Stimulated activated CD4-positive, alpha-beta T cell treated with anti-CD3 and anti-CD28 coated beads, TNF-alpha, amount 100 ng/mL, for 24 hours (primary cell): ENCODE results near the gene ZNF205.
A peak's percentile ranks its signal among the peaks of the same experiment; 100 is the strongest.
"Not testable (repeated sequence)": the region's sequence is repeated elsewhere in the genome, so short reads cannot be mapped to it uniquely, and the experiment has no call there.

Experiments used
- DNase-seq, 3 experiments: peaks; one replicate each; pipeline ENCODE4 v3.0.0-alpha.2; 2020; ENCODE audit warnings: low read depth in 3 of 3

The ZNF205 gene

DNA sequence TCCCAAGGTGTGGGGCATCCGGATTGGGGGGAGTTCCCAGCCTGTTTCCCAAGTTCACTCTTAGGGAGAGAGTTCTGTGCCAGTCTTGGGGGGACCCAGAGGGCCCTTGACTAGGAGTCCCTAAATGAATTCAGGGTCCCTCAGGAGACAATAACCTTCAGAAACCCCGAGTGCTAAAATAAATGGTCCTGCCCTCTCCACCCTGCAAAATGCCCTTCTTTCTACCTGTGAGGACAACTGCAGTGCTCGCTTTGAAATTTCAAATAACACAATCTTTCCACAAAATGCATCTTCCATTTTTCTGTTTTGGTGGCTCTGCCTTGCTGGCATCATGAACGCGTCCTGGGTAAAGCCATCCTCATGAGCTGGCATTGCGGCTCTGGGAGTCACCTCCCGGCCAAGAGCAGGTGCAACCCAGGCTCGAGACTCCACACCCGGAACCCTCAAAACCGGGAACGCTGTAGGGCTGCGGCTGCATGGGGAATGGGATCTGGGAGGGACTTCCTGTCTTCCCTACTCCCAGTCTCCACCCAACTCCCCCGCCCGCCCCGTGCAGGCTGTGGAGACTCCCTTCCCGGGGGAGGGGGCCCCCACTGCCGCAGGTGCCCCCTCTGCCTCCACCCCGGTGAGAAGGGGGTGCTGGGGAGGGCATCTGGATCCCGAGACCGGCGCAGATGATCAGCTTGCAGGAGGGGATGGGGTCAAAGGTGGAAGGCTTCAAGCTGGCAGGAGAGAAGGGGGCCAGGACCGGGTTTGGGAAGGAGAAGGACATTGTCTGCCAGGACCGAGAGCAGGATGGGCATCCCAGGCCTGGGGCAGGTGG, at the start of gene ZNF205:
Gene ZNF205 (plus strand): TSS at position 529 of the 823 bp plus-strand sequence. CDS start 845 bp downstream, outside the sequence.
- no peak for DNase-seq

DNA sequence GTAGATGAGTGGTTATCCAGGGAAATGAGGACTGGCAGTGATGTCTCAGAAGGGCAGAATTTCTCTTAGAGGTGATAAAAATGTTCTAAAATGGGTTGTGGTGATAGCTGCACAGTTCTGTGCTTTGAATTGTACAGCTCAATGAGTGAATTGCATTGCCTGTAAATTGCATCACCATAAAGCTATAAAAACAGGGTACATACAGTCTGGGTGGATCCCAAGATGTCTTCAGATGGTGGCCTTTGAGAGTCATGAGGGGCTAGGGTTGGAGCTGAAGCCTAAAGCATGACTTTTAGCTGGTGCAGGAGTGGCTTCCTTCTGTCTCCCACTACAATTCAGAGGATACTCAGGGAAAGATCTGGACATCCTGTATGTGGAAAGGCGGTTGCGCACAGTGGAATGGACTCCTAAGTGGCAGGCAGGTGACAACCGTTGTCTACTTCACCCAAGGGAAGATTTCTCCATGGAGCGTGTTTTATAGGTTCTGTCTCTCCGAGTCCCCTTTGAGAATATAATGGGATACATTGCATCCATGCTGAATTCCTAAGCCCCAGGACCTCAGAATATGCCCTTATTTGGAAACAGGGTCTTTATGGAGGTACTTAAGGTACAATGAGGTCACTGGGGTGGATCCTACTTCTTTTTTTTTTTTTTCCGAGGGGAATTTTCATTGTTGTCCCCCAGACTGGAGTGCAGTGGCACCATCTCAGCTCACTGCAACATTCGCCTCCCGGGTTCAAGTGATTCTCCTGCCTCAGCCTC, 48.6 kb upstream of the ZNF205 start:
- DNase-seq, result no peak

DNA sequence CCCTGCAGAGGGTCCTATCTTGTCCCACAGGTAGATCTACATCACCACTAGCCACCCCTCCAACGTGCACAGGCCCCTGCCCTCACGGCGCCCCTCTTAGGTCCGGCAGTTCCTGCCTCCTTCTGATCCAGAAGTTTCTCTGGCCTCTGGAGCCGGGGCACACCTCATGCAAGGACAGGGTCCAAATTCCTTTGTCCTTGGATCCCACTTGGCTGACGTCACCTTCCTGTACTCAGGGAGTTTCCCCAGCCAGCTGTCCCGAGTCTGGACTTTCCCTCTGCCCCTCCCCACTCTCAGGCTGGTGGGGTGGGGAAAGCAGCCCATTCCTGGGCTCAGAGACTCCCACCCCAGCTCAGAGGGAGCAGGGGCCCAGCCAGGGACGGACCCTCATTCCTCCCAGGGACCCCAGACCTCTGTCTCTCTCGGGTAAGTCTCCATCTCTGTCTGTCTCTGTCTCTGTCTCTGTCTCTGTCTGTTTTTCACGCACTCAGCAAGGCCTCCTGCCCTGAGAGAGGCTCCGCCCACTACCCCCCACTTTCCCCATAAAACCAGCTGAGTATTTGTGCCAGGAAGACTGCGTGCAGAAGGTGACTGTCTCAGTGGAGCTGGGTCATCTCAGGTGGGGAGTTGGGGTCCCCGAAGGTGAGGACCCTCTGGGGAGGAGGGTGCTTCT, 47.2 kb upstream of the ZNF205 start, which contains the start of gene IL32:
Gene IL32 (plus strand): TSS at position 572 of the 673 bp plus-strand sequence. CDS start 172 bp downstream, outside the sequence.
- peak in 2 of 3 experiments; percentile 61 to 78 for DNase-seq

DNA sequence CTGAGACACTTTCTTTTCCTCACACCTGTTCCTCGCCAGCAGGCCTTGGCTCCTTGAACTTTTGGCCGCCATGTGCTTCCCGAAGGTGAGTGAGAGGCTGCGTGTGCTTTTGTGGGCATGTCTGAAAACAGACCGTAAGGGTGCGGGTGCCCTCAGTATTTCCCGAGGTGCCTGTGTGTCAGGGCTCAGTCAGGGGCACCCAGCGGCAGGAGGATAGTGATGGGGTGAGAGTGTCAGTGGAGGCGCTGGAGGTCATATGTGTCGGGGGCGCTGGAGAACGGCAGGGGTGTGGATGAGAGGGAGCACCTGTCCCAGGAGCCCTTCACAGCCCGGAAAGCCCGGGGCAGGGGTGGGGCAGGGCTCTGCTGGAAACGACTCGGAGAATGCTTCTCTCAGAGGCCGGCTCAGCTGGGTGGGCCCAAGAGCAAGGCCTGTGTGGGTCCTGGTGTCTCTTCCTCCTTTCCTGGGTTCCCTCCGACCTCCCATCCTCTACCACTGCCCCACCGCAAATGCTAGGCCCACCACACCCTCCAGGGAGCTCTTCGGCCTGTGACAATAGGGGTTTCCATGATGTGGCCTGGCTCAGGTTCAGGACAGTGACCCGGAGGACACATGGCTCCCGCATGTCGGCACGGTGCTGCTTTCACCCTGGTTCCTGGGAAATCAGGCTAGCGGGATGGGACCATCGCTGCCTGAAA, 46.5 kb upstream of the ZNF205 start:
- no peak for DNase-seq

DNA sequence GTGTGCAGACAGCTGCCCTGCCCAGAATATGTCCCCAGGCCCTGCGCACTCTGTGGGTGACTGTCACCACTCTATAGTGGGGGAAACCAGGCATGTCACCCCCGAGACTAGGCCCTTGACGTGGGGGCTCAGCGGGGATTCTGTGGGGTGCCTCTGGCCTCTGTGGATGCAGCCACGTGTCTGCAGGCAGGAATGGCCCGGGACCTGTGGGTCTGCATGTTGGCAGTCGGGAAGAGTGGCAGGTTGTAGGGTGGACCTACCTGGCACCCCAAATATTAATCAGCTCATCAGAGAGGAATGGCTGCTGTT, 46.0 kb upstream of the ZNF205 start:
- no peak for DNase-seq

DNA sequence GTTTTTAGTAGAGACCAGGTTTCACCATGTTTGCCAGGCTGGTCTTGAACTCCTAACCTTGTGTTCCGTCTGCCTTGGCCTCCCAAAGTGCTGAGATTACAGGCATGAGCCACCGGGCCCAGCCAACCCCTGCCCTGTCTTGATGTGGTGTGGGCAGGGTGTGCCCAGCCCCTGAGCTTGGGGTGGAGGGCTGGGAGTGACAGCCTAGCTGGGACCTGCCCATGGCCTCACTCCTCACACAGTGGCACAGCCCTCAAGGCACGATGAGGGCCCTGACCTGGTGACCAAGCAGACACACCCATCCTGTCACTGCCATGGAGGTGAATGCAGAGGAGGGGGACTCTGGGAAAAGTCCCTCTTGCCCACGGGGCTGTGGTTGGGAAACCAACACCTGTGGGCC, 43.9 kb upstream of the ZNF205 start:
- DNase-seq, result no peak

DNA sequence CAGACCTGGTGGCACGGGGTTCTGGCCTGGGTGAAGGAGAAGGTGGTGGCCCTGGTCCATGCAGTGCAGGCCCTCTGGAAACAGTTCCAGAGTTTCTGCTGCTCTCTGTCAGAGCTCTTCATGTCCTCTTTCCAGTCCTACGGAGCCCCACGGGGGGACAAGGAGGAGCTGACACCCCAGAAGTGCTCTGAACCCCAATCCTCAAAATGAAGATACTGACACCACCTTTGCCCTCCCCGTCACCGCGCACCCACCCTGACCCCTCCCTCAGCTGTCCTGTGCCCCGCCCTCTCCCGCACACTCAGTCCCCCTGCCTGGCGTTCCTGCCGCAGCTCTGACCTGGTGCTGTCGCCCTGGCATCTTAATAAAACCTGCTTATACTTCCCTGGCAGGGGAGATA, 43.2 kb upstream of the ZNF205 start:
- not testable (repeated sequence) for DNase-seq

DNA sequence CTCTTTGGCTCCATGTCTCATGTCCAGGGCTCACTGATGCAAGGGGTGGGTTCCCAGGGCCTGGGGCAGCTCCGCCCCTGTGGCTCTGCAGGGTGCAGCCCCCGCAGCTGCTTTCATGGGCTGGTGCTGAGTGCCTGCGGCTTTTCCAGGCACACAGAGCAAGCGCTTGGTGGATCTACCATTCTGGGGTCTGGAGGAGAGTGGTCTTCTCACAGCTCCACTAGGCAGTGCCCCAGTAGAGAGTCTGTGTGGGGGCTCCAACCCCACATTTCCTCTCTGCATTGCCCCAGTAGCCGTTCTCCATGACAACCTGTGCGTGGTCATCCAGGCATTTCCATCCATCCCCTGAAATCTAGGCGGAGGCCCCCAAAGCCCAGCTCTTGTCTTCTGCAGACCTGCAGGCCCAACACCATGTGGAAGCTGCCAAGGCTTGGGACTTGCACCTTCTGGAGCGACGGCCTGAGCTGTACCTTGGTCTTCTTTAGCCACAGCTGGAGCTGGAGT, 41.7 kb upstream of the ZNF205 start:
- no peak for DNase-seq

DNA sequence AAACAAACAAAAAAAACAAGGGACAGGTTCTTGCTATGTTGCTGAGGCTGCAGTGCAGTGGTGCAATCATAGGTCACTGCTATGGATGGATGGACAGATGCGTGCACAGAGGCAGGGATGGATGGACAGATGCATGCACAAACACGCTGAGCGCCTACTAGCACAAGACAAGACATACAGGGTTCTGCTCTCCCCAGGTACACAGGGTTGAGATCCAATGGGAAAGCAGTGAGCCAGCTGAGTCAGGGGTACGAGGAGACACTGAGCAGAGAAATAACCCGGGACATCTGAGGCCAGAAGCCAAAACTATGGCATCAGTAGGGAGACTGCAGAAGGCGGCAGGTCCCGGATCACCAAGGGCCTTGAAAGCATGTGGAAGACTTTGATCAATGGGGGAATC, 40.7 kb upstream of the ZNF205 start:
- DNase-seq, result no peak

DNA sequence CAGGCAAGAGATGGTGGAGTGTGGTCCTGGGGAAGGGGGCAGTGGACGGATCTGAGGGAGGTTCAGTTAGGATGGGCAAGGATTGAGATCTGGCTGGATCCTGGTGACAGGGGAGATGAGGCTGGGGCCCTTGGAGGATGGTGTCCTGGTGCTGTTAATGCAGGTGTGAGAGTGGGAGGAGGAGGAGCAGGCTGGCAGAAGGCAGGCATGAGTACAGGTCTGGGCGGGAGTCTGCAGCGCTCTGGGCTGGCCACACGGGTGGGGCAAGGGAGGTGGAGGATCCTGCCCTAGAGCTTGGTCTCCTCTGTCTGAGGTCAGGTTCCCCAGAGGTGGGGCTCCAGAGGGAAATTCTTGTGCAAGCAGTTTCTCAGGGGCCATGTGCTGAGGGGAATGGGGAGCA, 40.2 kb upstream of the ZNF205 start:
- DNase-seq, result not testable (repeated sequence)

DNA sequence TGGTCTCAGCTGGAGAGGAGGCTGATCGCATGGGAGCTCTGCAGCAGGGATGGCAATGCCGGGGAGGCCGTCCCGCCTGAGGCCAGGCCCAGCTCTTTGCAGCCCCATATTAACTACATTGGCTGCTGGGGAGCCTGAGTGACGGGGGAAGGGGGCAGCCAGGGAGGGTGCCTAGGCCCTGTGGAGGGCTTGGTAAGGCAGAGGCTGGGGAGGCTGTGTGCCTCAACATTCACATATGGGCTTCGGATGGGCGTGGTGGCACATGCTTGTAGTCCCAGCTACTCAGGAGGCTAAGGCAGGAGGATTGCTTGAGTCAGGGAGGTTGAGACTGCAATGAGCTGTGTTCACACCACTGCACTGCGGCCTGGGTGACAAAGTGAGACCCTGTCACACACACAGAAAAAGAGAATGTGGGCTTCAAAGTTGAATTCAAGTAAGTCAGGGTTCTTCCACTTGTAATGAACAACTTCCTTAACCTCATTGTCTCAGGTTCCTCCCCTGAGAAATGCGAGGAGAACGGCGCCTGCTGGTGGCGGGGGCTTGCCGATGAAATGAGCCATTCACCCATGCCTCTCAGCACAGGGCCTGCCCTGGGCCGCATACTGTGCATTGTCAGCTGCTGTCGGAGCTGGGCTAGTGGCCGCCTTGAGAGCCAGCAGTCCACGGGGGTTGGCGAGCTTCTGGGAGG, 39.7 kb upstream of the ZNF205 start:
- DNase-seq, result not testable (repeated sequence)

DNA sequence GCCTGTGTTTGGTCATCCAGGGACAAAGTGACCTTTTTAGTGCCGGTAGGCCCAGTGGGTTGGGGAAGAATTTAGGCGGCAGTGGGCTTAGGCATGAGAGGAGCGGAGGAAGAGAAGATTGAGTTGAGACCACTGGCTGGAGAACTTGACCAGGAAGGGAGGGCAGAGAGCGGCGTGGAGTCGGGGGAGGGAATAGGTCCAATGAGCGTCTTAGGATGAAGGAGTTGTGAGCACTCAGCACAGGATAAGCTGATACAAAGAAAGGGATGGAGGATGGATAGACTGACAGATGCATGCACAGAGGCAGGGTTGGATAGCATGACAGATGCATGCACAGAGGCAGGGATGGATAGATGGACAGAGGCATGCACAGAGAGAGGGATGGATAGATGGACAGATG, 38.9 kb upstream of the ZNF205 start:
- DNase-seq, result no peak

DNA sequence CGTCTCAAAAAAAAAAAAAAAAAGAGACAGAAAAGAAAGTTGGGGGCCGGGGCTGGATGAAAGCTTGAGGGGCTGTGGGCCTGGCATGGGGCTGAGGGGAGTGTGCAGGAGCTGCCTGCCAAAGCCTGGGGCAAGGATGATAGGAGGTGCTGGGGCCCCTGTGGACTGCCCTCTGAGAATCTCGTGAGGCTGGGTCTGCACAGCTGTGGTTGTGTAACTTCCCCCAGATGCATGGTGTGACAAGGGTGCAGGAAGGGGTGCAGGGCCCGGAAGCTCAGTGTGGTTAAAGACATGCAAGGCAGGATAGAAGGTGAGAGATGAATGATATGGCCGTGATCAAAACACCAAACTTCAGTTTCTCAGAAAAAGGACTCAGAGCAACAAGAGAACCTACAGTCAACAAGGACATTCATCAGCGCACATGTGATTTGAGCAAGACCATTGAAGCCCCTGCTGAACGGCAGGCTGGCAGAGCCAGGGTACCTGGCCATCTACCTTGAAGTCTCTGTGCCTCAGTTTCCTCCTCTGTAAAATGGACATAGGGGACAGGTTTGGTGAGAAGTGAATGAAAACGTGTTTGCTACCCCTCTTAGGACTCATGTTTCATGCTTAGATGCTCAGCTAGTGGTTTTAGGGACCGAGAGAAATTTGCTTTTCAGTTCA, 37.4 kb upstream of the ZNF205 start:
- DNase-seq, result peak in 2 of 3 experiments; percentile 56 to 78

DNA sequence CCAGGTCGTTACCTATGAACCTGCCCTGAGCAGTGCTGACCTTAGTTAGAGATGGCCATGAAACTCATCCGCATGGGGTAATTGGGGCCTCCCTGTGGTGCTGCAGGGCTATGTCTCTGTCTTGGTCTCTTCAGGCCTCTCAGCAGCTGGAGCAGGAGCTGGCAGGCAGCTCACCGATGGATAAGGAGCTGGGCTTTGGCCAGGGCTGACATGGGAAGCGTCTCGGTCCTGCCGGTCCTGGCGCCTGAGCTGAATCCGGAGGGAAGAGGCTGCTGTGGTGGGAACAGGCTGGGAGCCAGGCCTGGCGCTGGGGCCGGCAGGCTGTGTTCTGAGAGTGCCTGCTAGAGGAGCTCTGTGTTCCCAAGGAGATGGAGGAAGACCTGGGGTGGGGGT, 36.9 kb upstream of the ZNF205 start:
- DNase-seq, result no peak

DNA sequence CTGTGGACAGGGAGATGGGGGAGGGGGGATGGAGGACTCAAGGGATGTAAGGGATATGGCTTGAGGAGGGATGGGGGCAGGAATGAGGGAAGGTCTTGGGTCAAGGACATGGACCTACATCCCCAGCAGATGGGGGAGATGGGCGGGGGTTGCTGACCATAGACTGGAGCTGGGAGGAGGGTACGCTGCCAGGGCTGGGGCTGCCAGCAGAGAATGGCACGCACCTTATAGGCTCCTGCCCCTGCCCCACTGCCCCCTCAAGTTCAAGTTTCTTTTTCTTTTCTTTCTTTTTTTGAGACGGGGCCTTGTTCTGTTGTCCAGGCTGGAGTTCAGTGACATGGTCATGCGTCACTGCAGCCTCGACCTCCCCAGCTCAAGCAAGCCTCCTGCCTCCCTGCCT, 36.4 kb upstream of the ZNF205 start:
- not testable (repeated sequence) for DNase-seq

DNA sequence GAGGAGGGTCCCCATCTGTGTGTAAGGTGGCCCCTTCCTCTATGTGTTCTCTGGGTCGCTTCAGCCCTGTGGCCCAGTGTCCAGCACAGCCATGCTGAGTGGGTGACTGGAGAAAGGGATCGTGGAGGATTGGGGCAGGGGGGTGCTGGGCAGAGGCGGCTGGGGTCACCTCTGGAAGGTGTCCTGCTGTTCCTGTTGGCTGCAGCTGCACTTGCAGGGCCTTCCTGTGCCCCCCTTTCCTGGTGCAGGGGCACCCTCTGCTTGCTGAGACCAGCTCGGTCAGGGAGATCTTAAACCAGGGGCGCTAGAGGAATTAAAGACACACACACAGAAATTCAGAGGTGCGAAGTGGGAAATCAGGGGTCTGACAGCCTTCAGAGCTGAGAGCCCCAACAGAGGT, 35.8 kb upstream of the ZNF205 start:
- no peak for DNase-seq

DNA sequence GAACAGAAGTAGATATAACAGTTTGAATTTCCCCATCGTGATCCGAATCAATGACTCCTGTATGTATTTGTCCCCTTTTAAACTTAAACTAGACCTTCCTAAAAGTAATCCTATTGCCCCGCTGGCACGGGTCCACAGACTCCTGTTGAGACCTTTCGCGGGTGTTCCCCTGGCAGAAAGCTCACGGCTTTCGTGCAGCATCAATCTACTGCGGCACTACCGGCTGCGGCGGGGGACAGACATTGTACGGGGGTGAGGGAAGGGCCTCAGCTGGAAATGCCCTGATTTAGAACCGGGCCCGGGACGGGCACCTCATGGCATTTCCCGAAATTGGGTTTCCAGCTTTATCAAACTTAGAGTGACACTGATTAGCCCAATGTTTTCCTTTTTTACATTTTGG, 32.4 kb upstream of the ZNF205 start:
- no peak for DNase-seq

DNA sequence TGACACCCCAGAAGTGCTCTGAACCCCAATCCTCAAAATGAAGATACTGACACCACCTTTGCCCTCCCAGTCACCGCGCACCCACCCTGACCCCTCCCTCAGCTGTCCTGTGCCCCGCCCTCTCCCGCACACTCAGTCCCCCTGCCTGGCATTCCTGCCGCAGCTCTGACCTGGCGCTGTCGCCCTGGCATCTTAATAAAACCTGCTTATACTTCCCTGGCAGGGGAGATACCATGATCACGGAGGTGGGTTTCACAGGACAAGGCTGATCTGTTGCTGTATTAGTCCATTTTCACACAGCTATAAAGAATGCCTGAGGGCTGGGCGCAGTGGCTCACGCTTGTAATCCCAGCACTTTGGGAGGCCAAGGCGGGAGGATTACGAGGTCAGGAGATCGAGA, 30.4 kb upstream of the ZNF205 start:
- not testable (repeated sequence) for DNase-seq

DNA sequence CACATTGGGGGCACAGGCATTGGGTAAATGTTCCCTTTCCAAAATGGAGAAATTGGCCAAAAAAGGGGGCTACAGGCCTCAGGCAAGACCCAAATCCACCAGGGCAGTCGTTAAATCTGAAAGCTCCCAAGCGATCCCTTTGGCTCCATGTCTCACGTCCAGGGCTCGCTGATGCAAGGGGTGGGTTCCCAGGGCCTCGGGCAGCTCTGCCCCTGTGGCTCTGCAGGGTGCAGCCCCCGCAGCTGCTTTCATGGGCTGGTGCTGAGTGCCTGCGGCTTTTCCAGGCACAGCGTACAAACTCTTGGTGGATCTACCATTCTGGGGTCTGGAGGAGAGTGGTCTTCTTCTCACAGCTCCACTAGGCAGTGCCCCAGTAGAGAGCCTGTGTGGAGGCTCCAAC, 29.0 kb upstream of the ZNF205 start:
- DNase-seq, result not testable (repeated sequence)

DNA sequence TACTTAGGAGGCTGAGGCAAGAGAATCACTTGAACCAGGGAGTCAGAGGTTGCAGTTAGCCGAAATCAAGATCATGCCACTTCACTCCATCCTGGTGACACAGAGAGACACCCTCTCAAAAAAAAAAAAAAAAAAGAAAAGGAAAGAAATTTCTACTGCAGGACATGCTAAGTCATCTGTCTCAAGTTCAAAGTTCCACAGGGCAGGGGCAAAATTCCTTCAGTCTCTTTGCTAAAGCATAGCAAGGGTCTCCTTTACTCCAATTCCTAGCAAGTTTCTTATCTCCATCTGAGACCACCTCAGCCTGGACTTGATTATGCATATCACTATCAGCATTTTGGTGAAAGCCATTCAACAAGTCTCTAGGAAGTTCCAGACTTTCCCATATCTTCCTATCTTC, 27.9 kb upstream of the ZNF205 start:
- no peak for DNase-seq
